Lower lobe of right lung (tissue), 2 donors: ENCODE measurements around the gene CR1. TPM values are rescaled to one million over a fixed set of nuclear protein-coding genes. Genes with fewer than 3 reads are reported as not detected.
"Not testable (repeated sequence)": the region's sequence is repeated elsewhere in the genome, so short reads cannot be mapped to it uniquely, and the experiment has no call there.

ENCODE experiments used
- ATAC-seq, 2 donors: fragments of 200-7000 bp; cut with Tn5 transposase; one replicate each; pipeline ENCODE4 v1.9.1; 2020 to 2022; ENCODE audit warnings: mild to moderate bottlenecking in 2 of 2, moderate library complexity in 2 of 2
- DNase-seq: peaks from one replicate; pipeline ENCODE4 v3.0.0-alpha.2; 2020
- H3K27ac ChIP-seq: fragments of 200-600 bp; one replicate; pipeline ENCODE4 v1.8.0; 2022
- H3K27me3 ChIP-seq: fragments of 200-600 bp; one replicate; pipeline ENCODE4 v1.8.0; 2022; ENCODE audit warnings: low read depth
- H3K36me3 ChIP-seq: fragments of 200-600 bp; one replicate; pipeline ENCODE4 v1.8.0; 2022; ENCODE audit warnings: mild to moderate bottlenecking
- H3K4me1 ChIP-seq: fragments of 200-600 bp; one replicate; pipeline ENCODE4 v1.8.0; 2022
- H3K4me3 ChIP-seq: fragments of 200-600 bp; one replicate; pipeline ENCODE4 v1.8.0; 2022; ENCODE audit warnings: mild to moderate bottlenecking
- H3K9me3 ChIP-seq: fragments of 200-600 bp; one replicate; pipeline ENCODE4 v1.8.0; 2022
- CTCF ChIP-seq: fragments of 200-600 bp; IDR thresholded peaks from one replicate; pipeline ENCODE4 v1.8.0; 2022; ENCODE audit warnings: antibody characterized with exemption, mild to moderate bottlenecking
- intact Hi-C: fragments of 100-400 bp; cut with DNase I; formaldehyde crosslinking; loops from one replicate; pipeline ENCODE4 v1.11.0; 2022
- total RNA-seq: library from RNA; stranded (reverse); fragmentation: NEBNext Ultra II Directional; extraction: Animal tissue kit (Norgen Biotek cat#: 25700); gene quantifications from one replicate; pipeline ENCODE4 v1.2.1, GENCODE V29; 2021
- donor health status: DM: no; HTN: yes; CAD: no; lungs with severe emphysema.

CR1 gene
- total RNA-seq, 1 donor from 2014 or later, result 21.5 TPM

- TF ChIP-seq CTCF, result no peak
- H3K4me1 ChIP-seq, result no peaks in the 10 kb centered on the region
- intact Hi-C loops, result no loop called here
- H3K9me3 ChIP-seq, result no peaks in the 10 kb centered on the region
- H3K27me3 ChIP-seq, result peaks cover 11% of the 10 kb centered on the region
- no peaks in the 10 kb centered on the region for H3K36me3 ChIP-seq
- no peak overlapping the region for H3K27ac ChIP-seq
- H3K4me3 ChIP-seq, result no peak overlapping the region
- DNase-seq, result no peak
- ATAC-seq, result no peak
Measured at GRCh38 chr1:207676153-207676552, 180.2 kb downstream of the CR1 start.

DNA sequence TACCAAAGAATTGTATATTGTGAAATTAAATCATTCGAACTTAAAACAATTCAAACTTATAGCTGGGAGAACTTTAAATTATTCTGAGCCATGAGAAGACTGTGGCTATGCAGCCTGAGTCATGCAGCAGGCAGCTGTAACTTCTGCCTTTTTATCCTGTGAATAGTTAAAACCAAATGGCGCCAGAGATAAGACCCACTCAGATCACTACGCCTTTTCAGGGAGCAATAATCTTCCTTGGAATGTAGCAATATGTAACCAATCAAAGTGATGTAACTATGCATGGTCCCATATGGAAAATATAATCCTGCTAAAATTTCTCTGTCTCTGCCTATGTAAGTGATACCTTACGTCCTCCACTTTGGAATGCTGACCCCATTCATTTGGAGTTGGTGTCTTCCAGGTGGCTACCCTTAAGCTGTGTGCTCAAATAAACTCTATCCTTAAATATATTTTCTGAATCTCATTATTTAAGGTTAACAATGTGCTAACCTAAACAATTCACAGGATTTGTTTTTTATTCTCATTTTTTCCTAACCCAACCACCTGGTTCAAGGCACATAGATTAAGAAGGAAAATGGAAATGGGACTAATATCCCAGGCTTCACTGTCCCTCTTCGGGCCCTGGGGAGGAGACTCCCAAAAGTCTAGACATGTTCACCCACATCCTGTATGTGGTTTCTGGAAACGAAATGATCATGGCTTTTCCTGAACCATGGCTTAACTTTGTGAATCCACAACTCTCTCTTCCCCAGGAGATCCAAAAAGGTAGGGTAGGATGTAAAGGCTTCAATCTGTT lies 184.8 kb downstream of the CR1 start:
- DNase-seq, ATAC-seq, H3K36me3 ChIP-seq, H3K27me3 ChIP-seq, intact Hi-C loops, H3K4me3 ChIP-seq, H3K9me3 ChIP-seq, H3K27ac ChIP-seq, H3K4me1 ChIP-seq: not testable (repeated sequence)

GRCh38 chr1:207682872-207683434 lies 187.0 kb downstream of the CR1 start:
- DNase-seq, H3K4me3 ChIP-seq, H3K27me3 ChIP-seq, ATAC-seq, intact Hi-C loops, H3K27ac ChIP-seq, H3K36me3 ChIP-seq, H3K4me1 ChIP-seq, H3K9me3 ChIP-seq: not testable (repeated sequence)

DNA sequence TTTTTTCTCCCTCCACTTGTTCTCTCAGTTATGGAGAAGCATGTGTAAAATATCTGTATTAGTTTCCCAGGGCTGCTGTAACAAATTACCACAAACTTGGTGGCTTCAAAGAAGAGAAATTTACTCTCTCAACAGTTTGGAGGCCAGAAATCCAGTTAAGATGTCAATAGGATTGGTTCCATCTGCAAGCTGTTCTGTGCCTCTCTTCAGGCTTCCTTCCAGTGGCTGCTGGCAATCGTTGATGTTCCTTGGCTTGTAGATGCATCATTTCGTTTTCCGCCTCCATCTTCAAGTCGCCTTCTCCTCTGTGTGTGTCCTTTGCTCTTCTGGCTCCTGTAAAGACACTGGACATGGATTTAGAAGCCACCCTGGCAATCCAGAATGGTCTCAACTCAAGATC lies 194.6 kb downstream of the CR1 start:
- intact Hi-C loops, H3K36me3 ChIP-seq: not testable (repeated sequence)

GRCh38 chr1:207691010-207691409 lies 195.1 kb downstream of the CR1 start:
- no peak for TF ChIP-seq CTCF
- no peaks in the 10 kb centered on the region for H3K4me1 ChIP-seq
- H3K27me3 ChIP-seq, result no peaks in the 10 kb centered on the region
- intact Hi-C loops, result no loop called here
- ATAC-seq (no peak), DNase-seq (no peak)
- H3K27ac ChIP-seq, result no peak overlapping the region
- no peaks in the 10 kb centered on the region for H3K36me3 ChIP-seq
- H3K9me3 ChIP-seq, result no peaks in the 10 kb centered on the region
- no peak overlapping the region for H3K4me3 ChIP-seq

More for the DNA sequence above, 194.6 kb downstream of the CR1 start:
- not testable (repeated sequence) for DNase-seq, ATAC-seq, H3K27ac ChIP-seq, H3K9me3 ChIP-seq, H3K4me1 ChIP-seq, H3K27me3 ChIP-seq, H3K4me3 ChIP-seq

Other genes with a start within 250 kb of the CR1 start
- gene CD55, start 174.5 kb upstream of the CR1 start, total RNA-seq, result 356 TPM
- 0.09 TPM for gene CR2, start 41.8 kb upstream of the CR1 start, total RNA-seq
- gene CR1L, start 149.0 kb downstream of the CR1 start, total RNA-seq, result 1.3 TPM